ENCODE data around the gene PGM1.

The PGM1 gene

DNA sequence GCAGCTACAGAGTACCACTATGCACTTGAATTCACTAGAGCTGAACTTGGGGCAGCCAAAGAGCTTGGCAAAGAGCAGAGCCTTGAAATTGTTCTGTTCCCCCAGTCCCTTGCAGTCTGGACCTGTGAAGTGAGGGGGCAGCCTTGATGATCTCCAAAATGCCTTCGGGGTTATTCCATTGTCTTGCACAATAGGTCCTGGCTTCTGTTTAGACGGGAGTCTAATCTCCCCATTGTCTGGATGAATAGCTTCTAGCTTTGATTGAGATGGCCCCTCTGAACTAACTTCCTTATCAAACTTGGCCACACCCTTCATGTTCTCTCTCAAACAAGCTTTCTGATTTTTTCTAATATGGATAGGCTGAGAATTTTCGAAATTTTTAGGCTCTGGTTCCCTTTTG lies 72.6 kb downstream of the PGM1 start:
- no peak for DNase-seq (ENCODE audit: low spot score)

DNA sequence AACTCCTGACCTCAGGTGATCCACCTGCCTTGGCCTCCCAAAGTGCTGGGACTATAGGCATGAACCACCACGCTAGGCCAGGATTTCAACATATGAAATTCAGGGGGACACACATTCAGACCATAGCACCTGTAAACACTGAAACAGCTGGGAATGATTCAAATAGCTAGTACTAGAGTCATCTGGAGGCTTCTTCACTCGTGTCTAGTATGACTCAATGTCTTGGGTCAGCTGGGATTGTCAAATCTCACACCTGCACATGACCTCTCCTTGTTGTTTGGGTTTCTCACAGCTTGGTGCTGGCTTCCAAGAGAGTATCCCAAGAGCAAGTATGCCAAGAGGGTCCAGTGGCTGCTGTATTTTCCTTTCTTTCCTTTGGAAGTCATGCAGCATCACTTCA lies 75.1 kb downstream of the PGM1 start:
- no peak for DNase-seq (ENCODE audit: low spot score)

DNA sequence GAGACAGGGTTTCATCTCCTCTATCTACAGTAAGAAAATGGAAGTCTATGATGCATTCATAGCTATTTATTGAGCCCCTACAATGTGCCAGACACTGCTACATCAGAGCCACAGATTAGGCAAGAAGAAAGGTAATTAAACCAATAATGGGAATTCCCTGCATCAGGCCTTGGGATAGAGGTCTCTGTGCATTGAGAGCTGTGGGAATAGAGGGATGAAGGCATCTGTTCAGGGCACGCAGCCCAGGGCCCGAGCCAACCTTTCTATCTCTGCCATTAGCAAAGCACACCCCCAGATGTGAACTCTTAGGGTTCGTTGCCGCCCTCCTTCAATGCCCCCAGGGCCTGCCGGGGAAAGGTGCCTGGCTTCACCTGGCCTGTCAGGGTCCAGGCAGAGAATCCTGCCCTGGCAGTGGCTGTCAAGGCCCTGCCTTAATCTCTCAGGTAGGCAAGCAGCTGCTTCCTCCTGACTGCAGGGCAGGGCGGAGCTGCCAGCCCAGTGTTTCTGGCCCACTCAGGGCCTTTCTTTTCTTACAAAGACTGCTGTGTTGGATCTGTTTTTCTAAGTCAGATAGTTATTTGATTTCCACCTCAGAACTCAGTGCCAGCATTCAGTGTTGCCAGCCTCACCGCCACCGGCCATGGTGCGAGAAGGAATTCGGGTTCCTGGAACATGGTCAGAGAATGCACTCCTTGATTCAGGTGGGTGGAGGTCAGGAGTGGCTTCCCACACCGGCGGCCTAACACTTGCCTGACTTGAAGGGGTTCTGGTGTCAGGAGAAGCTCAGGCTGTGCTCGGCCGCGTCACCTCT lies 76.1 kb downstream of the PGM1 start:
- DNase-seq (ENCODE audit: low spot score): no peak

DNA sequence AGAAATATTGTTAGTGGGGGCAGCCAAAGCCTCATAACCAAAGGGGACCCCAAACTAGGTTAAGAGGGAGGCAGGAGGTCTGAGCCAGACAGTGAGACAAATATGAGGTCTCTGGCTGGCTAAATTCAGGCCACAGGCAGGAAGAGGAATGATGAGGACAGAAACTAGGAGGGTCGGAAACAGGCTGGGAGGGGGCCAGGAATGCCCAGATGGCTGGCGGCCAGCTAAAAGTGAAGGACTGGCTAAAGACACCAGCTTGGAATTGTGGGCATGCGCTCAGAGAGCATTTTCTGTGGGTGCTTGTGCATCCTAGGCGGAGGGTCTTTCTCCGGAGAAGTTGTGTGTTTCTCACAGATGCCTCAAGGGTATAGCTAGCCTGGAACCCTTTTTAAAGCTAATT lies 77.0 kb downstream of the PGM1 start:
- DNase-seq (ENCODE audit: low spot score): no peak

DNA sequence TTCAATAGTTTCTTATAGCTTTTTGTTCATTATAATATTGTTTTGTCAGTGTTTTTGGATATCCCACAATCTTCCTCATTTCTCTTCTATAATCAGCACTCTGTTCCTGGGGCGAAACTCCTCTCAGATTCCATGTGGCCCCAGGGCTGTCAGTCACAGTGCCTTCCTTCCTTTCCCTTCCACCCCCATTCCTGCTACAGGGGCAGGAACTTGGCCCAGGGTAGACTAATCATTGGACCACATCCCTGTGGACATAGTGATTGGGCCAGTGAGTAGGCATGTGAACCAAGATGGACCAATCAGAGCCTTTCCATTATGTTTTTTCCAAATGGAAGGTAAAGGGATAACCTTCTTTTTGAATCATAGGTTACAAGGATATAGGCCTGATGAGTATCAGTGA lies 78.3 kb downstream of the PGM1 start:
- DNase-seq (ENCODE audit: low spot score): no peak

DNA sequence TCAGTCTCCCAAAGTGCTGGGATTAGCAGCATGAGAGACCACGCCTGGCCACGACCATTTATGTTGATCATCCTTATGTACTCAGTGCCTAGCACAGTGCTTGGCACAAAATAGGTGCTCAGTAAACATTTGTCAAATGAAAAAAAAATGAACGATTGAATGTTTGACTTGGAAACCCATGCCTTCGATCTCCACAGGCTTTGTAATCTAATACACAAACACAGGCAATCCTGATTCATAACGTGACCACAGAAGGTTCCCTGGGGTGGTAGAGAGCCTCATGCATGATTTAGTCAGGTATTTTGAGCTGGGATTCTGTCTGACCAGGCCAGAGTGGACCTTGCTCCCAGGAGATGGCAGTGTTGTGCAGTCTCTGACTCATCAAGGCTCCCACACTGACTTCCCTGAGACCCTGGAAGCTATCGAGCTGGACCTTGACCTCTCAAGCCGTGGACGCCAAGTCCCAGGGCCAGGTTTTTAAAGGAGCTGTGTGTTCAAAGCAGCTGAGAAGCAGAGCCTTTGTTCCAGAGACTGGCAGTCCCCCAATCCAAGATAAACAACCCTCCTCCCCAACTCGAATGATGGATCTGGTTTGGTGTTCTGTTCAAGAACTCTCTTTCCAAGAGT lies 81.1 kb downstream of the PGM1 start:
- no peak for DNase-seq (ENCODE audit: low spot score)

DNA sequence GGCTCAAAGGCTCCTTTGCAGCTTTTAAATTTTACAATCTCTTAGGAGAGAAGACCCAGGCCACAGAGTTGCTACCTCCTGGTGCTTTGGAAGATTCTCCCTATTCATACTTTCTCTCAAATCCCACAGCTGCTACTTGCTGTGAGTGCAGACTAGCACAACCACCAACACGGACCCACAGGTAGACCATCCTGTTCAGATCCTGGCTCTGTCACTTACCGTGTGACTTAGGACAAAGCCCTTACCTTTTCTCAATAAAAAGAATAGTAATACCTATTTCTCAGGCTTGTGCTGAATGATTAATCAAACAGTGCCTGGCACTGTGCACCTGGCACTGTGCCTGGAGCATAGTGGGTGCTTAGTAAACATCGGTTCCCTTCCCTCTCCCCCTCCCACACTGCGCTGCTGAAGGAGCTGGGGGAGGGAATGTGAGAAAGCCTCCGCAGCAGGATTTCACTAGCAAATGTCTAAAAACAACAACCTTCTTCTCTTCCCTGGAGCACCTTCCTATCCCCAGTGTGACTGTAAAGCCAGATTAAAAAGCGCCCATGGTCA lies 81.7 kb downstream of the PGM1 start:
- no peak for DNase-seq (ENCODE audit: low spot score)

DNA sequence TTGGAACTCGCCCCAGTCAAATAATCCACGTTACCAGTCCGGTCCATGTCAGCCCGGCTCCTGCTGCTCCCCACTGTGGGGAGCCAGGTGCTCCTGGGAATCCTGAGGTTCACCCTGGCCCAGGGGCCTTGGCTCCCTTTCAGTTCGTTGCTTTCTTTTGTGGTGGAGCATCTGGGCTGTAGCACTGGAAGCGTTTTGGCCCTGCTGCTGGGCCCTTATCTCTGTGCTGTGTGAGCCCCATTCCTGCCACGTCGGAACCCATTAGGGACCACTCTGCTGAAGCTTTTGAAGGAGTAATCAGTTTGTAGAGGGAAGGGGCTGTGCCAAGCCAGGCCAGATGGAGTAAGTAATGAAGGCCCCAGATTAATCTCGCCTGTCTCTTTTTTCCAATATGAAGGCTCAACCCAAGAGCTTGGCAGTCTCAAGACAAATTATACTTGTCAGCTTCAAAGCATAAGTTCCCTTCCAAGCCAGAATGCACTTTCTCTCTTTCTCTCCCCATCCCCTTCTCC lies 82.3 kb downstream of the PGM1 start:
- DNase-seq (ENCODE audit: low spot score): no peak

DNA sequence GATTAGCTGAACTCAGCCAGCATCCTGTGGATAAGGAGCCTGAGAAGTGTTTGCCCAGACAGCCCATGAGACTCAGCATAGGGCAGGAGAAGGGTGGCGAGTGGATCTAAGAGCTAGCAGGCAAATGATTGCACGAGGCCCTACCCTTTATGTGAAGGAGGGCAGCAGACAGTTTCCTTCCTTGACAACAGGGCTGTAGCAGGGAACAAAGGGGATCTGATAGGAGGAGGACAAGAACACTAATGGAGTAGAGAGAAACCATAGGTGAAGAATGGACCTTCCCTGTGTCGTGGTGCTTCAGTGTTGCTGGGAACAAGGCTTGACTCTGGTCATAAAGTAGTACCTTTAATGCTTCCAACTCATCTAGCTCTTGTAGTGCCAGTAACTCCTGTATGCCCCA lies 84.3 kb downstream of the PGM1 start:
- DNase-seq (ENCODE audit: low spot score): no peak

DNA sequence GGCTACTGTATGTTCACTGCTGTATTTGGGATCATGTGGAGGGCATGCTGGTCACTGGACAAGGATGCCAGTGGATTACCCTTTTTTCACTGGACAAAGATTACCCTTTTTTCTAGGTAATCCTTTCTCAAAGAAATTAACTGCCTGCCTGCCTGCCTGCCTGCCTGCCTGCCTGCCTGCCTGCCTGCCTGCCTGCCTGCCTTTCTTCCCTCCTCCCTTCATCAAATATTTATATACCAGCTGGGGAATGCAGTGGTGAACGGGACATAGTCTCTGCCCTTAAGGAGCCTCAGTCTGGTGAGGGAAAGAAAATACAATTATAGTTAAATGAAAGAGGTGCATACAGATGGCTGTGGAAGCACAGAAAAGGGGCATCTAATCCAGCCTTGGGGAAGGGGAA lies 85.0 kb downstream of the PGM1 start:
- DNase-seq (ENCODE audit: low spot score): no peak

DNA sequence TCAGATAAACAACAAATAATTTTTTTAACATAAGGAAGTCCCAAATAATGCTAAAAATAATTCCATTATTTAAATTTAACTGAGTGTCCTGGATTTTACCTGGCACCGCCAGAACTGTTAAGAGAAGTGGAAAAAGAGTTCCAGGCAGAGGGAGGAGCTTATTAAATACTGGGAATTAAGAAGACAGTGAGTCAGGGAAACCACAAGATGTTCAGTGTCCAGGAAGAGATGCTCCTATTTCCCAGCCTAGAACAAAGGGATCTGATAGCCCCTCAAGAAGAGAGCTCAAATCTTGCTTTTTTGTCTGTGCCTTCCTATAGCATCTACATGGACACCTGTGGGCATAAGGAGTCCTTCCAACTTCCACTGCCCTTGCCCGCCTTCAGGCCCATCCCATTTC lies 85.9 kb downstream of the PGM1 start:
- DNase-seq (ENCODE audit: low spot score): no peak

DNA sequence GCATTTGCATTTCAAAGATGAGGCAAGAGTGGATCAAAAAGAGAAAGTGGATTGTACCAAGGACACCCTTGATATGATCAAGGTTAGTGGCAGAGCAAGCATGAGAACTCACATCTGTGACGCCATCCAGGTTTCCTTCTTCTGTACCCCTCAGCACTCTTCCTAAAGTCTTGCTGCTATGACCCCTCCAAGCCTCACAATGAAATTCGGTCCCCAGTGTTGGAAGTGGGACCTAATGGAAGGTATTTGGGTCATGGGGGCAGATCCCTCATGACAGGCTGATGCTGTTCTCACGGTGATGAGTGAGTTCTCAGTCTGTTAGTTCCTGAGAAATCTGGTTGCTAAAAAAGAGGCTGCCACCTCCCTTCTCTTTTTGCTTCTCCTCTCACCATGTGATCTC lies 86.4 kb downstream of the PGM1 start:
- DNase-seq (ENCODE audit: low spot score): no peak

DNA sequence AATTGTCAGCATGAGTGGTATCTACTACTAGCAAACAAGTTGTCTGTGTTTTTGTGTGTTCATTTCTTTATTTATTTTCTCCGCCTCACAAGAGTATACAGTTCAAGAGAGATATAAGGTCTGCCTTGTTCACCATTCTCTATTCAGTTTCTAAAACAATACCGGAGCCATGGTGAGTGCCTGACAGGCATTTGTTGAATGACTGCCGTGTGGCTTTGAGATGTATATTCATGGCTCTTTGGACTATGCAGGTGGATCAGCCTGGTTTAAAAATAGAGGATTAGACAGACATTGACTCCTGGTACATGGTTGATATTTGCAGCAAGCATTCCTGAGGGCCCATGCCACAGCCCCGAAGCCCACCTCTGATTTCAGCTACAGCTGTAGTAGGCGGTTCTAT lies 89.7 kb downstream of the PGM1 start:
- no peak for DNase-seq (ENCODE audit: low spot score)

DNA sequence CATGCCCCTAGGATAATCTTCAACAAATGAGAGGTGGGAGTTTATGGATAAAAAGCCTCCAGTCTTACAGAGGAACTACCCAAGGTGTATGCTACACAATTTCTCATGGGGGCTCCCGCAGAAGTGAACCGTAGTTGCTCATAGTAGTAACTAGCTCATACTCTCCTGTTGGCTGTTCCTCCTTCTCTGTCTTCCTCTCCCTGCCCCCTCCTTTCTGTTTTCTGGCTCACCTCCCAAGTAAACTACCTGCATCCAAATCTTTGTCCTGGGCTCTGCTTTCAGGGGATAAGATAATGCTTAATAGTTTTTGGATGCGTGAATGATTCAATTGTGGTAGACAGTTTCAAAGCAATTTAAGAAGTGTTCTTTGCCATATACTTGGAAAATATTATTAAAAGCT lies 90.5 kb downstream of the PGM1 start:
- DNase-seq (ENCODE audit: low spot score): no peak

DNA sequence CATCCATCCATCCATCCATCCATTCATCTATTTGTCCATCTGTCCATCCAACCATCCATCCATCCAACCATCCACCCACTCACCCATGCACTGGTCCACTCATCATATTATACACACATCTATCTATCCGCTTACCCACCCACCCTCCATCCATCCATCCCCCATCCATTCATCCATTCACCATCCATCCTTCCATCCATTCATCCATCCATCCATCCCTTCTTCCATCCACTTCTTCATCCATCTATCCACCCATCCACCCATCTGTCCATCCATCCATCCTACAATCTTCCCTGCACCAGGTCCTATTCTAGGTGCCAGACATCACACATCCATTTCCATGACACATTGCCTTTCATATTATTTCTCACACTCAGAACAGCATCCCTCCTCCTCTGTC lies 93.5 kb downstream of the PGM1 start:
- DNase-seq (ENCODE audit: low spot score): no peak

DNA sequence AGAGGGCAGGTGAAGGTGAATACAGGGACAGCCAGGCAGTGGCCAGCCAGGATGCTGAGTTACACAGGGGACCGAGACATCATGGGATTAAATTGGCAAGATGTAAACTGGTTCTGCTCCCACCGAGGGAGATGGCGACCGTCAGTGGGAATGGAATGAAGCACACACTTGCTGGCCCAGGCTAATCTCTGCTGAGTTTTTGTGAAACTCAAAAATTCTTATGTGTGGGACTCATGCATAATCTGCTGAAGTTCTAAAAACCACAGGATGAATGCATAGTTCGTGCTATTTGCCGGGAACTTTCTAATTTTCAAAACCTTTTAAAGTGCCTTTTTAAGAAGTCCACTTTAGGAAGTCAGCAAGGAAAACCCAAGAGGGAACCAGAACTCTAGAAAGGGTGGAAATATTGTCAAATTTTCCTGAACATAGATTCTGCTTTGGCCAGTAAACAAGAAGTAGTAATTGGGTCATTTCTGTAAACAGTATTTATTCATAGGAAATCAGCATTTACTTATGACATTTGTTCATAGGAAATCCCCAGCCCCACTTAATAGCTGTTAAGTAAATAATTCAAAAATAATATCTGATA lies 95.2 kb downstream of the PGM1 start:
- DNase-seq (ENCODE audit: low spot score): no peak

DNA sequence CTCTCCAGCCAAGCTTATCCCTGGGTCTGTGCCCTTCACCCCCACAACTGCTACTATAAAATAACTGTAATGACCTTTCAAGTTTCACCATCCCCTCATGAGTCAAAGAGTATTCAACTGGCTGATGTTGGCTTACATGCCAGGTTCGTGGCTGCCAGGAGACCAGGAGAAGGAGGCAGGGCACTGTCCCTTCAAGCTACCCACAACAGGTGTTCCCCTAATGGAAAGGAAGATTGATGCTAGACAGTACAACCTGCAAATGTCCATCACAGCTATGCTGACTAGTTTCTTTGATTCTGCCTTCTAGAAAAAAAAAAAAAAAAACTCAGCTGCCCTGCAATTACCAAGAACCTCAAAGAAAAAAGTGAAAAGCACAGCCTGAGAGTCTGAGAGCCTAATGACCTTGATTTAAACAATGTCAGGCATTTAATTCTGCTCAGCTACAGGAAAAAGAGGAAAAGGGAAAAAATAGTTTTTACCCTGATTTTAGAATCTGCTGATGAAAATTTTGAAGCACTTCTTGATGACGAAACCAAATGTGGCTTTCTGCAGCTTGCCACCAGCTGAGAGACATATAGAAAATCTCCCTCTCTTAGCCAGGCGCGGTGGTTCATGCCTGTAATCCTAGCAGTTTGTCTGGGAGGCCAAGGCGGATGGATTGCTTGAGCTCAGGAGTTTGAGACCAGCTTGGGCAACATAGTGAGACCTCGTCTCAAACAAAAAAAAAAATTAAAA lies 97.9 kb downstream of the PGM1 start:
- DNase-seq (ENCODE audit: low spot score): no peak

DNA sequence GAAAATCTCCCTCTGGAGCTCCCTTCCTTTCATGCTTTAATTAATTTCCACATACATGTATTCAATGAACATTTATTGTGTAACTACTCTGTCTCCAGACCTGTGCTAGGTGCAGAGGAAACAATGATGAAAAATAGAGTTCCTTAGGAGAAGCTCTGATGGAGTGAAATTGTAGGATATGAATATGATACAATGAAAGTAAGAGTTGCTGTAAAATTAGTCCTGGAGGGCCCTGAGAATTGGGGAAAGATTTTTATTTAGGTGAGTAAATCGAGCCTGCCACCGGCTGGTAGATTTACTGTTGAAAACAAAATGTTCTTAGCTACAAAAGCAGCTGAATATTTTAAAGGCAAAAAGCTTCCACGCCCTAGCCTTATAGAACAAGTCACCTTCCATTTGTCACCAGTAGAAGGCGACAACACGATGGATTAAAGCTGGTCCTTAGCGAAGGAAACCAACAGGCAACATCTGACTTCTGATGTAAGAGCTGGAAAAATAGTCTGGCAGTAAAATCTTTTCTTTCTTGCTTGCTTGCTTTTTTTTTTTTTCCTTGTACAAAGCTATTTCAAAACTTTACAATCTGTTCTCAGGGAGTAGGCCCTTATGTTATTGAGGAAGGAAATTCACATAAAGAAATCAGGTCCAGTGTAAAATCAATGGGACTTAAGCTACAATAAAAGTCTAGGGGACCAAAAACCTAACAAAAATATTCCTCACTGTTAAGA lies 98.7 kb downstream of the PGM1 start:
- peak; percentile 17 for DNase-seq (ENCODE audit: low spot score)

DNA sequence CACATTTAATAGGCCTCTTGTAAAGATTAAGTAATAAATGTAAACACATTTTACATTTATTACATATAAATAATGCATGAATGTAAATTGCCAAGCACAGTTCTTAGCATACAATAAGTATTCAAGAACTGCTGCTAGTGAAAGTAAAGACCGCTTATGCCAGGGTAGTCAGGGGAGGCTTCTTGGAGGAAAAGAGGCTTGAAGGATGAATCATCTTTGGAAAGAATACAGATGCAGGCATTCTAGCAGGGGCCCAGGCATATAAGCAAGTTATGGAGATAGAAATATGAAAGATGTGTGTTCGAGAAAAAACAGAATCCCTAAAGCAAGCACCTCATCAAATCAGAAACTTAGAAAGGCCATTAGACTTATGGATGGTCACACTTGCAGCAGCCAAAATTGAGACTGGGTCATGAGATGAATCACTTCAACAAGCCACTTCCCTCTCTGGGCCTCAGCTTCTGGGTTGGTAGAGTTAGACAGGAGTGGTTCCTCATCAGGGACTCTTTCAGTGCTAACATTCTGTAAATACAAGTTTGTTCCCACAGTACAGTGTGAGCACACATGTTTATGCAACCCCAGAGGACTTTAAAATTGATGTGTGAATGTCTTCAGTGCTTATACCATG lies 100.8 kb downstream of the PGM1 start:
- DNase-seq (ENCODE audit: low spot score): no peak

DNA sequence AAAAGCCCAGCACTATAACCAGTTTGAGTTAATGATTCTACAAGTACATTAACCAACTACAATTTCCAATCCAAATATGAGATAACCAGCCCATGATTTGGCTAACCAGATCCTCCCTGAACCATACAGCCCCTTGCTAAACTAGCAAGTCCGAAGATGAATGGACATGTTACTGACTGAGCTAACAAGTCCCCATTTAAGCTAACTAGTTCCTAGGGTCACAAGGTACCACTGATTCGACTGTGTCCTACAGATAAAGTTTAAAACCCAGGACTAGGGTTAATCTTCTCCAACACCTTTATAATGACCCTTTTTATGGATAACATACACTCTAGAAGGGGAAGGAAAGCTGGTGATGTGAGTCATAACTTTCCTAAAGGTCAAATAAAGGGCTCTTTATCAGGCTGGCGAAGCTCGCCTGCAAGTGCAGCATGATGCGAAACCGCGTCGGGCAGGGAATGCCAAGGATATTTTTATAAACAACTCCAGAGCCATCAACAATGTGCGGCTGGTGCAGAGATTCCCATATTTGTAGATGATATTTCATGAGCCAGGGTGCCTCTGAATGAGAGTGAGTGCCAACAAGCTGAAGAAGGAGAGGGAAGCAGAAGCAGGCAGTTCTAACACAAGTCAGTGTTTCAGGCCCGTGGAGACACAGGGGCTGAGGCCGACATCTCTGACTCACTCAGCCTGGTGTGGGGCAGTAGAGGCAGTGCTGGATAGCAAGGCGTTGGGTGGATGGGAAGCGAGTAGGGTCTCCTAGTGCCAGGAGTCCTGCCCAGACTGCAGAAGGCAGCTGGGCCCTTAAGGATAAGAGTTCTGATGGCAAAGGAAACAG lies 105.0 kb downstream of the PGM1 start:
- DNase-seq (ENCODE audit: low spot score): no peak
